Fibroblast of mammary gland (primary cell): ENCODE measurements around the gene SMAD6.
A peak's percentile ranks its signal among the peaks of the same experiment; 100 is the strongest.
"Not testable (repeated sequence)": the region's sequence is repeated elsewhere in the genome, so short reads cannot be mapped to it uniquely, and the experiment has no call there.

Source experiments
- DNase-seq: peaks from one replicate; pipeline ENCODE4 v3.0.0-alpha.2; 2010; ENCODE audit warnings: low read depth
- H3K4me3 ChIP-seq: 2 replicates; pipeline ENCODE4 v1.5.1; 2011; ENCODE audit warnings: low read depth, mild to moderate bottlenecking, low read length, moderate library complexity; ENCODE audit not compliant: control insufficient read depth
- CTCF ChIP-seq: conservative IDR thresholded peaks from 2 replicates; pipeline ENCODE4 v1.5.1; 2011; ENCODE audit warnings: low read depth, low read length, inconsistent platforms; ENCODE audit not compliant: control insufficient read depth, insufficient read depth

SMAD6 gene

GRCh38 chr15:66680502-66680901 is 21.5 kb upstream of the SMAD6 start:
- H3K4me3 ChIP-seq: no peak overlapping the region
- TF ChIP-seq CTCF: no peak
- DNase-seq: no peak

- no peak for TF ChIP-seq CTCF
- no peak for DNase-seq
These were observed 20.6 kb upstream of the SMAD6 start for GRCh38 chr15:66681395-66681794.

GRCh38 chr15:66682246-66682645 is 19.8 kb upstream of the SMAD6 start:
- TF ChIP-seq CTCF: no peak
- no peak overlapping the region for H3K4me3 ChIP-seq
- DNase-seq: no peak

More at GRCh38 chr15:66681395-66681794, 20.6 kb upstream of the SMAD6 start:
- H3K4me3 ChIP-seq: no peak overlapping the region

GRCh38 chr15:66682865-66683264 is 19.2 kb upstream of the SMAD6 start:
- no peak overlapping the region for H3K4me3 ChIP-seq
- TF ChIP-seq CTCF: no peak
- DNase-seq: peak; percentile 56

- no peak overlapping the region for H3K4me3 ChIP-seq
- DNase-seq: no peak
- TF ChIP-seq CTCF: no peak
These were observed 17.8 kb upstream of the SMAD6 start for GRCh38 chr15:66684136-66684681.

- TF ChIP-seq CTCF: peak; percentile 42
- no peak overlapping the region for H3K4me3 ChIP-seq
- DNase-seq: peak; percentile 8
These were observed 16.3 kb upstream of the SMAD6 start for GRCh38 chr15:66685638-66686150.

- H3K4me3 ChIP-seq, DNase-seq: not testable (repeated sequence)
These were observed 11.1 kb upstream of the SMAD6 start for GRCh38 chr15:66690912-66691311.
